PC-9 (cell line): Measurements from ENCODE around the gene FAM184A.

ENCODE experiments used
- EZH2 ChIP-seq: fragments of 200-600 bp; sonication (generic); IDR thresholded peaks from 2 replicates; pipeline ENCODE4 v1.8.0; 2017; ENCODE audit warnings: antibody characterized with exemption, low read depth
- TF ChIP-seq, protein P1 (sequence below): fragments of 200-600 bp; sonication (generic); conservative IDR thresholded peaks from 2 replicates; pipeline ENCODE4 v1.6.1; 2017; ENCODE audit warnings: mixed run types, antibody characterized with exemption, mild to moderate bottlenecking, moderate library complexity

DNA sequence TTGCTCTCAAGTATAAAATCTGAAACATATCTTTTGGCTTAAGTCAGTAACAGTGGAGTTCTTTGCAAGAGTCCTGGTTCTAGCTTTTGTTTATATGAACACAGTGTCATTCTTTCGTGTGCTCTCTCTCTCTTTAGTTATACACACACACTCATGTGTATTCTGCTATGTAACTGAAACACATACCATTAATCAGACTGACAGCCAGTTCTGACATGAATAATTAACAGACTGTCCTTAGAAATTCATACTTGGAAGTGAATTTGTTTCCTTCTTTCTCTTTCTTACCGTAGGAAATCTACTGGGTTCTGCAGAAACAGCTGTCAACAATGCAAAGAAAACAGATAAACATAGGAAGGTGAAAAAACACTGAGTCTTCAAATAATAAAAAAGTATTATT, 146.0 kb downstream of the FAM184A start:
- TF ChIP-seq, protein P1, sequence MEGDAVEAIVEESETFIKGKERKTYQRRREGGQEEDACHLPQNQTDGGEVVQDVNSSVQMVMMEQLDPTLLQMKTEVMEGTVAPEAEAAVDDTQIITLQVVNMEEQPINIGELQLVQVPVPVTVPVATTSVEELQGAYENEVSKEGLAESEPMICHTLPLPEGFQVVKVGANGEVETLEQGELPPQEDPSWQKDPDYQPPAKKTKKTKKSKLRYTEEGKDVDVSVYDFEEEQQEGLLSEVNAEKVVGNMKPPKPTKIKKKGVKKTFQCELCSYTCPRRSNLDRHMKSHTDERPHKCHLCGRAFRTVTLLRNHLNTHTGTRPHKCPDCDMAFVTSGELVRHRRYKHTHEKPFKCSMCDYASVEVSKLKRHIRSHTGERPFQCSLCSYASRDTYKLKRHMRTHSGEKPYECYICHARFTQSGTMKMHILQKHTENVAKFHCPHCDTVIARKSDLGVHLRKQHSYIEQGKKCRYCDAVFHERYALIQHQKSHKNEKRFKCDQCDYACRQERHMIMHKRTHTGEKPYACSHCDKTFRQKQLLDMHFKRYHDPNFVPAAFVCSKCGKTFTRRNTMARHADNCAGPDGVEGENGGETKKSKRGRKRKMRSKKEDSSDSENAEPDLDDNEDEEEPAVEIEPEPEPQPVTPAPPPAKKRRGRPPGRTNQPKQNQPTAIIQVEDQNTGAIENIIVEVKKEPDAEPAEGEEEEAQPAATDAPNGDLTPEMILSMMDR = no peak
- no peak for TF ChIP-seq EZH2
